Activated CD4-positive, CD25-positive, alpha-beta regulatory T cell treated with anti-CD3 and anti-CD28 coated beads, Interleukin-2, amount 50 U/mL, for 16 hours (primary cell): ENCODE results near the gene NCS1.

Experiments used
- DNase-seq: peaks from one replicate; pipeline ENCODE4 v3.0.0-alpha.2; 2020; ENCODE audit warnings: low read depth, low spot score

Gene NCS1

GRCh38 chr9:130172161-130172857 lies at the start of gene NCS1:
Gene NCS1, plus strand, starts transcription at chr9:130172404. Its CDS starts 260 bp downstream, at chr9:130172664.
- no peak for DNase-seq

- no peak for DNase-seq
These were observed 49.7 kb upstream of the NCS1 start for GRCh38 chr9:130122456-130122855.

DNA sequence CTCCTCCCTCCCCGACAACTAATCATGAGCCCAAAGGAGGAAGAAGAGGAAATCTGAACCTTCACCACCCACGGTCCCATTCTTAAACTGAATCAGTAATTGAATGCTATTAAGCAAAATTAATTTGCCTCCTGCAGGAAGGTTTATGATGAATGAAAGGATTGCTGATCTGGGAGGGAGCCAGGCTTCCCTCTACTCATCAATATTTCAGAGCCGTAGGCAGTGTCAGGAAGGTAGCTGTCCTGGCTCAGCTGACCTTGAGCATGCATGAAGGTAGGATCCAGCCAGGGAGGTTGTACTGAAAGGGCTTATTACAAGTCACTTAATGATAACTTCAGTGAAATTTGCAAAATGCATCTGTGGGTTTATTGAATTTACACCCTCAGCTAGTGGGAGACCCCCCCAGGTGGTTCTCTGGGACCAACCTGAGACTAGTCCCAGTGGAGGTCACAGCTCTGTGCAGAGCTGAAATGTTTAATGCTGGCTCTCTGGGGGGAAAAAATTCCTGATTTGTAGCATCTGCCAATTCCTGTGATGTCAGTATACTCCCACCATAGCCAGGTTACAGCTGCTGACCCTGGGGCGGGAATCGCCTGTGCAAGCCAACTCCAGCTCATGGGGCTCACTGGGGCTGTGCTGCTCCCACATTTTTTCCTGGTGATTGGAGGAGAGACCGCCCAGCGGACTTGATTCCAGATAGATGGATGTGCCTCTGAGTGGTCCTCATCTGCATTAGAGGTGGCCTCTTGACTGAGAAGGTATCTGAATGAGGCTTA lies 47.9 kb upstream of the NCS1 start:
- DNase-seq = no peak

DNA sequence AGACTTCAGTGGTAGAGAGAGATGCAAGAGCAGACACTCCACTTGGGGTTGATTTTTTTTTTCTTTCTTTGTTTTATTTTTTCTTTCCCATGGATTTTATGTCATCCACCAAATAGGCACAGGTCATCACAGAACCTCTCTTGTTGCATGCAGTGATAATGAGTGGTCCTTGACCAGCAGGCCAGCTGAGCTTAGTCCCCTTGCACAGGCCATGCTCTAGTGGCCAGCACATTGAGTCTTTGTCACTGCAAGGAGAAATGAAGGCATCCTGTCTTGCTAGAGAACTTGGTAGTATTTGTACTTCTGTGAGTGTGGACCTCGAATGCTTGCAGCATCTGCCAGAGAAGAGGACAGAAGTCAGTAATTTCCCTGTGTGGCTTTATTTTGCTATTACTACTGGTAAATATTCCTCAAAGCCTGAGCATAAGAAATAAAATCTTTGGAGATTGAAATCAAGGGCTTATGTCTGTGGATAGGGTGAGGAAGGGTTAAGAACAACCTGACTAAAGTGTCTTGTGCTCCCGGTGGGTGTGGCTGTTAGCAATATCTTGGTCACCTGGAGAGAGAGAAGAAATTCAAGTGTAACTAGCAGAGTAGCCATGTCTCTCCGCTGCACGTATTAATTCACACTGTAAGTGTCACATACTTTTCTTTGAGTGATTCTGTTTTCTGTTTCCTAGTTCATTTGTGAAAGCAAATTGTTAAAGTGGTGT lies 45.3 kb upstream of the NCS1 start:
- DNase-seq = no peak

- DNase-seq = peak; percentile 66
These were observed 44.0 kb upstream of the NCS1 start for GRCh38 chr9:130128251-130128650.

DNA sequence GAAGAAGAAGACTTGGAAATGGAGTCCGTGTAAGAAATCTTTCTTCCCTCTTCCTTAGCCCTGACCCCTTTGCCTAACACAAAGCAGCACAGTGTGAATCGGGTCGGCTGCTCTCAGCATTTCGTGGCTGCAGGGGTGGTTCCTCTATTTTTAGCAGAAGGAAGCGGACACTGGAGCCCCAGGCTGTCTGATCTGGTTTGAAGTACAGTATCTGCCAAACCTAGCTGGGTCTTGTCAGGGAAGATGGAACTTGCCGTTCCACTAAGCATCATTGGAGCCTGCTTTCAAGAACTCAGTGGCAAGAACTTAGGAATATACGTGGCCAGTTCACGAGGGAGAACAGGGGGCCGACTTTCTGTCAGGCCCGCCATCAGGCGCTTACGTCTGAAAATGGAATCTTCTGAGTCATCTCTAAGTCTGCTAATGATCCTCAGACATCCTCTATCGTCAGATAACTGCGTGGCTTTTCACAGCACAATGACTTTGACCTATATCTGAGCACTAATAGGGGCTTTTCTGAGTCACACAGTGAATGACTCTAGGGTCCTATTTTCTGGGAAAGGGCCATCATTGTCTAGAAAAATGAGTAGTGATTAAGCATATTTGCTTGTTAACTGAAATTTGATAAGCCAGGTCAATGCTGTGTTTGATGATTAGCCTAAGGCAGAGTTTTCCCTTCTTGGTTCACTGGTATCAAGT lies 43.3 kb upstream of the NCS1 start:
- peak; percentile 44 for DNase-seq

- no peak for DNase-seq
These were observed 42.7 kb upstream of the NCS1 start for GRCh38 chr9:130129432-130130061.

DNA sequence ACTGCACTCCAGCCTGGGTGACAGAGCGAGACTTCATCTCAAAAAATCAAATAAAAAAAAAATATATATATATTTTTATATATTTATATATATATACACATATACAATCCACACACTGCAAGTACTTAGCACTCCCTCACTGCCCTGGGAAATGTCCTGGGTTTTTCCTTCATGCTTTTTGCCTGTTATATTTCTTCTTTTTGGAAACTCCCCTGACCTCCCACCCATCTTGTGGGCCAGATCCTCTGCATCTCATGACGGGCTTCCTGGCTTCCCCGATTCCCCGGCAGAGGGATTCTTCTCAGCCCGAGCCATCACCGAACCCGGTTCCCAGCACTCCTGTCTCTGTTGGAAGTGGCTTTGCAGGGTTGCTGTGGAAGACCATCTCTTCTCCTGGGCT lies 39.5 kb upstream of the NCS1 start:
- DNase-seq = no peak

- no peak for DNase-seq
These were observed 35.0 kb upstream of the NCS1 start for GRCh38 chr9:130137081-130137640.

DNA sequence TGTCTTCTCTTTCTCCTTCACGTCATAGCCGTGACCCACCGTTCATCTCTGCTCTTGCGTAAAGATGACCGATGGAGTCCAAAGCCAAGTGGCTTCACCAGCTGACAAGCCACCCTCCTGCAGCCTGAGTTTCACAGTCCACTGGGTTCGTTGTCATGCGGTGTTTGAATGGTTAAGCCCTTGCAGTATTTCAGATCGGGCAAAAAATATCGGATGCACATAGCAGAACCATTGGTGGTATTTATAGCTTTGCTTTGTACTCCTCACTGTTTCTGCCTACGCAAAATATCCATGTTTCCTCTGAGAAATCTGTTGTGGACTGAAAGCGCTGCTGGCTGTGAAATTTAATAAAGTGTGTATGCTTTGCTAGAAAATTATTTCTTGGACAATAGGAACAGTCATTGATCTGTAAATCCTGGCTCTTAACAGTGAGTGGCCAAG lies 34.5 kb upstream of the NCS1 start:
- no peak for DNase-seq

- no peak for DNase-seq
These were observed 34.0 kb upstream of the NCS1 start for GRCh38 chr9:130138171-130138653.

DNA sequence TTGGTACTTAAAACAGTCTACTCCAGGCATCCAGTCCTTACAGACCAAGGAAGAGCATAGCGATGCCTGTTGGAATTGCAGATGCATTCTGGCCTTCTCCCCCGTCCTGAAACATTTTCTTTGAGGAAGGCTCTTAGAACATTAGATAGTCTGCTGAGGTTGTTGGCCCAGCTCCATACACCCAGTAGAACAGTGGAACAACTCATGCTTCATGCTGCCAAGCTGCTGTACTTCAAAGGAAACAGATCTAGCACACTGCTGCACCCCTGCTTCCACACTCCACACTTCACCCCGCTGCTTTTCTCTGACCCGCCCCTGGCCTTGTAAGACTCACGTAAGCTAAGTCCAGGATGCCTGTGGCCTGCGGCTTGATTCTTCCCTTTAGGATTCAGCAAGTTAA lies 33.4 kb upstream of the NCS1 start:
- DNase-seq = no peak

GRCh38 chr9:130139251-130139650 lies 33.0 kb upstream of the NCS1 start:
- no peak for DNase-seq

GRCh38 chr9:130140706-130141105 lies 31.5 kb upstream of the NCS1 start:
- DNase-seq = no peak

- no peak for DNase-seq
These were observed 30.1 kb upstream of the NCS1 start for GRCh38 chr9:130142056-130142455.

GRCh38 chr9:130142641-130143040 lies 29.6 kb upstream of the NCS1 start:
- DNase-seq = no peak

- no peak for DNase-seq
These were observed 28.8 kb upstream of the NCS1 start for GRCh38 chr9:130143279-130143893.

- DNase-seq = no peak
These were observed 28.2 kb upstream of the NCS1 start for GRCh38 chr9:130143958-130144366.

- no peak for DNase-seq
These were observed 27.5 kb upstream of the NCS1 start for GRCh38 chr9:130144703-130145102.

DNA sequence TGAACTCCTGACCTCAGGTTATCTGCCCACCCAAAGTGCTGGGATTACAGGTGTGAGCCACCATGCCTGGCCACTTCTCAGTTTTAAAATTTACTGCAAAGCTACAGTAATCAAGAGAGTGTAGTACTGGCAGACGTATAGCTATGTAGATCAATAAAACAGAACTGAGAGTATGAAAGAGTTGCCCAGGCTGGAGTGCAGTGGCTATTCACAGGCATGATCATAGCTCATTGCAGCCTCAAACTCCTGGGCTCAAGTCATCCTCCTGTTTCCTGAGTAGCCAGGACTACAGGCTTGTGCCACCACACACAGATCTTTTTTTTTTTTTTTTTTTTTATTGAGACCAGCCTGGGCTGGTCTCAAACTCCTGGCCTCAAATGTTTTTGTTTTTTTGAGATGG lies 26.5 kb upstream of the NCS1 start:
- no peak for DNase-seq
